ENCODE measurements around the gene ANKK1.

ANKK1 gene

DNA sequence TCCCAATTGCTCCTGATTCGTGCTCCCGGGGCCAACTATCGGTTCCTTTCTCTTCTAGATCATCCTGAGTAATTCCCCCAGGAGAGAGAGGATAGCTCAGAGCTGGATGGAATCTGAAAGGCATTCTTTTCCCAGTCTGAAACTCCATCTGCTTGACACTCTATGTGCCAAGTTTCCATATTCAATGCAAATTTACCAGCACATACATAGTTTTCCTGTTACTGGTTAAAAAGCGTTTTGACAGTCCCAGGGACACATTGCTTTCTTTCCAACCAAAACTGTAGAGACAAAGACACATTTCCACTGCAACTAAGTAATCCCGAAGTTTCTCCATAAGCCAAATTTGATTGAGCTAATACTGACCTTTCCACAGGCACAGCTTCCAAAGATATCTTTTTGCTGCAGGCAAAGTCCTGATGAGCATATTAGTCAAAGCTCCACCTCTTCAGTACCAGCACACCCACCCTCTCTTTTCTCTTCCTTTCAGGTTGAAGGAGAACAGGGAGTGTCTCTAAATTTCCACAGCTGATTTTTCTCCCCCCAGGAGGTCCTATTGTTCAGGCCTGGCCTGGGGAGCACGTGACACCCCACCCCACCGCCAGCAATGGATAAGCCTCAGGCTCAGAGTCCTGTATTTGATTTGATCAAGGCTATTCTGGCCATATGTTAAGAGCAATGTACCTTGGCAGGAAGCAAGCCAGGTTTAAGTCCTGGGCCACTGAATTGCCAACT lies 9.7 kb upstream of the ANKK1 start:
- no peak for FAIRE-seq

DNA sequence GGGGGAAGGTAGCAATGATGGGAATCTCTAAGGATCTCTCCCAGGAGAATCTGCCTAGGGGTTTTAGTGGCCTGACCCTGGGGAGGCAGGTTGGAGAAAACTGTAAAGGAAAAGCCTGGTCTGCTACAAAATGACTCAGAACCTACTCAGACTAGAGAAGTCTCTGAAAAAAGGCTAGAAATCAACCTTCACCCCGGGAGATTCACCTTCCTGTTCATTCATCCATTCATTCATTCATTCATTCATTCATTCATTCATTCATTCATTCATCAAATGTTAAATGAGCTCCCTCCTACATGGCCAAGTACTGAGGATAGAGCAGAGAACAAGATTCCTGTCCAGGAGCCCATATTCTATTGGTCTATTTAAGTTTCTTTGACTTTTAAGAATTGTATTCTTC lies 8.9 kb upstream of the ANKK1 start:
- no peak for FAIRE-seq

DNA sequence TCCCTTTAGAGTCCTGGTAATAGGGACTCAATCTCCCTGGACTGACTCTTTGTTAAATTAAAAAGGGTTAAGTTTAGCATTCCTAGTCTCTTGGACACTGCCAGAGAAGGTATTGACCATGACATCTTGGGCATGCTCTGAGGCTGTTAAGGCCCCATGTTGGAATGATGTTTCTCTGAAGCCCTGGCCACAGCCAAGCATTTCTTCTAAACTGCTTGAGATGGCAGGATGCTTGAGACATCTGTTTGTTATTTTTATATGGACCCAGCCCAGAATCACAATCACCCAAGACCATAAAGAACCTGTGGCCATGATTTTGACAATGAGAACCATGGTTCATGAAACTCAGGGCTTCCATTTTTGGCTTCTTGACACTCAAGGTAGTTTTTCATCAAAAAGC lies 5.5 kb upstream of the ANKK1 start:
- no peak for FAIRE-seq

DNA sequence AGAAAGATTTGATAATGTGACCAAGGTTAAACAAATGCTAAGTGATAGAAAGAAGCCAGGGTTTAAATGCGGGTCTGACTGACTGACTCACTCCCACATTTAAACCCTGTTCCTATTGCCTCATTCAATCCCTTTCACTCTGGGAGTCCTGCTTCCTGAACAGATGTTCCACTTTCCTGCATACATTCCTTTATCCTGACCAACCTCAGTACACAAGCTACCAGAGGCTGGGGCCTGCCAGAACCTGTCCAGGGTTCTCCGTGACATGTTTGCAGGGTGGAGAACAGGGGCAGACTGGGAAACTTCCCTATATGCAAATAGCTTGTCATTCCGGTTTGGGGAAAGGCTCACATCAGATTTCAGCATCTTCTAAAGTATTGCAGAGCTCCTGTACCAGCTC lies 3.0 kb upstream of the ANKK1 start:
- no peak for FAIRE-seq

DNA sequence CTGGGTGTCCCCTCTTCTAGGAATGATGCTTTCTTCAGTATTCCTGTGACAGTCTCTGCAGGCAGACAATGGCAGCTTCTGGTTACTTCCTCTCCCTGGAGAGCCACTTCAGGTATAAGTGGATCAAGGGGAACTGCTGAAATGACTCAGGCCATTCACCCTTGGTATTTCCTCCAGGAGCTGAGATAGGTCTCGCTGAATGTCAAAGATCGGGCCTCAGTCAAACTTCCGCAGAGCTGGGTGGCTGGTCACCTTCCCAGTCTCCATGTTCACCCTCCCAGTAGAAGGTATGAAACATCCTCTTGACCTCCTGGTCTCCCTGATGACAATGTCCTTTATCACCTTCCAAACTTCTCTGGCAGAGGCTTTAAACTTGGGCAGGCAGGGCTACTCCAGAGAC lies 1.8 kb upstream of the ANKK1 start:
- no peak for FAIRE-seq

DNA sequence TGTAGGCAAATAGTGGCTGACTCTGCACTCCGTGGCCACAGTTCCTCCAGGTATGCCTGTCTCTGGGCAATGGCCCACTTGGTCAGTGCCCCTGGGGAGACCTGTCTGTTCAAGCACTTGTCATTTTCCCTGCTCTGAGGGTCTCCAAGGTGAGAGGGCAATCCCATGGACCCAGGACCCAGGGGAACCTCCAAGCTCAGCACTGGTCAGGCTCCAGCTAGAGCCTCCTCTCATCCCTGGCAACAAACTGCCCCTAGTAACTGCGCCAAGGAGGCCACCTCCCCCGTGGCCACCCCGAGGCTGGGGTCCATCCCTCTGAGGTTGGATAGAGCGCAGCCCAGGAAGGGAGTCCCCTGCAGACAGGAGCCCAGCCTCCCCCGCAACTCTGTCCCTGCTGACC lies 713 bp upstream of the ANKK1 start:
- no peak for FAIRE-seq

DNA sequence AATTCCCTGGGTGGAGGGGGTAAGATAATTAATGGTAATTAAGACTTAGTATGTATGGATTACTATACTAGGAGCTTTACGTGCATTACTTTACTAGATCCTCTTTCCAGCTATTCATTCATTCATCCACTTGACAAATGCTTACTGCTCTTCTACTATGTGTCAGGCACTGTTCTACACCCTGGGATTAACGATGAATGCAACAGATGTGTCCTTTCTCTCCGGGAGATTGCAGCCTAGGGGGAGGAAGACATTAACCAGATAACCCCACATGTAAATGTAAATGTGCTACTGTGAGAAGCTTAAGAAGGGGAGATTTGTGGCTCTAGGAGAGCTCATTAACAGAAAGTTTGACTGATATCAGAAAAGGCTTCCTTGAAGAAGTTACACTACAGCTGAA lies 1.7 kb downstream of the ANKK1 start:
- FAIRE-seq, result no peak

DNA sequence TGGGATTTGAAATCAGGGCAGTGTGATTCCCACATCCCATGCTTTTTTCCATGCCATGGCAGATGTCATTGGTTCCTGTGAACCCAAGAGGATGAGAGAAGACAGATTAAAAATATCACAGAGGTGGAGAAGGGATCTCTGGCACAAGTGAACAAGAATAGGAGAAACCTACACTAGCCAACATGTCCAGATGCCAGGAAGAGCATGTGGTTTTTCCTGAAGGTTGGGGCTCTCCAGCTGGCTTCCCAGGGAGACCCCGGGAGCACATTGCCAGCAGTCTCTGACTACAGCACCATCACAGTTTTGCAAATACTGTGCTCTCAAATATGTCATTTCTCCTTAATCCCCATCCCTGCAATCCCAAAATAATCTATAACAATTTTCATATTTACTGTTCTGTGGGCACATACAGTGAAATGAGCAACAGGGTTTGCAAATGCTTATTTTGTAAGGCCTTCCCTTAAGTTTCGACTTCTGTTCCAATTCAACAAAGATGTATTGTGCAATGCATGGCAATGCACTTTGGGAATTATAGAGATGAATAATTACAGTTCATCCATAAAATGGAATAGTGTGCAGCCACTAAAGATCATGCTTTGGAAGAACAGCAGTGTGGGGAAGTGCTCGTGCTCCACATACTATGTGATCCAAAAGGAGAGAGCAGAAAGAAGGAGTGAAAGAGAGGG lies 4.8 kb downstream of the ANKK1 start:
- no peak for FAIRE-seq

DNA sequence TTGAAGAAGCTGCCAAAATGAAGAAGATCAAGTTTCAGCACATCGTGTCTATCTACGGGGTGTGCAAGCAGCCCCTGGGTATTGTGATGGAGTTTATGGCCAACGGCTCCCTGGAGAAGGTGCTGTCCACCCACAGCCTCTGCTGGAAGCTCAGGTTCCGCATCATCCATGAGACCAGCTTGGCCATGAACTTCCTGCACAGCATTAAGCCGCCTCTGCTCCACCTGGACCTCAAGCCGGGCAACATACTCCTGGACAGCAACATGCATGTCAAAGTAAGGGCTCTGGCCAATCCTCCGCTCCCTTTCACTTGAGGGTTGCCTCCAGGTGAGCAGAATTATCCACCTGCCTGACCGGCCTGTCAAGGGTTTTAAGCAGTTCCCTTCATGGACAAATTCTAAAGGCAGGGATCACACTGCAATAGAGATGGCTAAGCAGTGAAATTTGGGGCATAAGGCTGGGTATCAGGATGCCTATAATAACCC lies 6.0 kb downstream of the ANKK1 start:
- FAIRE-seq, result no peak

DNA sequence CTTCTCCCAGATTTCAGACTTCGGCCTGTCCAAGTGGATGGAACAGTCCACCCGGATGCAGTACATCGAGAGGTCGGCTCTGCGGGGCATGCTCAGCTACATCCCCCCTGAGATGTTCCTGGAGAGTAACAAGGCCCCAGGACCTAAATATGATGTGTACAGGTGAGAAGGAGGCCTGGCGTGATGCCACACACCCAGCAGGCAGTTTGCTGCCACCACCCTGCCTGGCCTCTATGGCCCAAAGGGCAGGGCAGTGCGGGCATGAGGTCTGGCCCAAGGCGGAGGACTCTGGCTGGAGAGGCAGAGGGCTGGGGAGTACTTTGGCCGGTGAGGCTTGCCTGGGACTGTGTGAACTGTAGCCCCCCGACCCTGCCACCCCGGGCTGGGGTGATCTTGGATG lies 7.3 kb downstream of the ANKK1 start:
- no peak for FAIRE-seq

DNA sequence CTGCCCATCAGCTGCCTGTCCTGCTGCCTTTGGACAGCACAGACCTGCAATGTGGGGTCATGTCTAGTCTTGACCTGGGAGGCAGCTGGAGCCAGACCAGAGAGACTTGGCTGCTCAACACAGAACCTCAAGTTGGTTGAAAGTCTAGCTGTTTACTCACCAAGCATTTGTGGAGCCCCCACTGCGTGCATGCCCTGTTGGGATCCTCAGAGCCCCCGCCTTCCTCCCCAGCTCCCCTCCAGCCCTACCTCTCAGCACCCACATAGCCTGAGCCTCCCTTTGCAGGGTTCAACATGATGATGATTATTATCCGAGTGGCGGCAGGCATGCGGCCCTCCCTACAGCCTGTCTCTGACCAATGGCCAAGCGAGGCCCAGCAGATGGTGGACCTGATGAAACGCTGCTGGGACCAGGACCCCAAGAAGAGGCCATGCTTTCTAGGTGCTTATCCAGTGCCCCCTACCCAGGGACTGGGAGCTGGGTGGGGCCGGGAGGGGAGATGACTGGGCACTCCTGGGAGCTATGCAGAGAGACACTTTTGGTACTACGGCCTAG lies 8.3 kb downstream of the ANKK1 start:
- FAIRE-seq, result no peak

DNA sequence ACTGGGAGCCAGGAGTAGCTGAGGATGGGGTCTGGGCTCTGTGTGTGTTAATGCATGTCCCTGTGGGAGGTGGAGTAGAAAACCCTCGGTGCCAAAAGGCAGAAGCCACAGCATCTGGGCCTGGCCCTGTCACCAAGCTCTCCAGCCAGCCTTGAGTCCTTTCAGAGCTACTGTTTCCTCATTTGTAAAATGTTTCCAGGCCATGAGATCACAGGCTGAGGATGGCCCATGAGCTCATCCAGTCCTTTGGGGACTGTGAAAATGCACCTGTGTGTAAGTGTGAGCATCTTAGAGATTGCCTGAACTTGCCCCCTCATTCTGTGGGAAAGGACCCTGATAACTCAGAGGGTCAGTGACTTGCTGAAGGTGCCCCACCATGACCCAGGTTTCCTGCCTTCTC lies 9.1 kb downstream of the ANKK1 start:
- no peak for FAIRE-seq

DNA sequence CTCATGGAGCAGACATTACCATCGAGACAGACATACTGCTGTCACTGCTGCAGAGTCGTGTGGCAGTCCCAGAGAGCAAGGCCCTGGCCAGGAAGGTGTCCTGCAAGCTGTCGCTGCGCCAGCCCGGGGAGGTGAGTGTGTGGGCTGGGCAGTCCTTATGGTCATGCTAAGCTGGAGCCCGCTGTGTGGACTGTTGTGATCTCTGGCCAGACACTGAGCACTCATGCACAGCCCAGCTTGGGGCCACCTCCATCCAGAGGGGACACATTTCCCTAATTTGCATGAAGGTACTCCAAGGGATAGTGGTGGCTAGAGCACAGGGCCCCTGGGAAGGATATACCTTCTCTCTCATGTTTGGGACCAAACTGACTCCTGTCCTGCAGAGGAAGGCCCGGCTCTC lies 9.6 kb downstream of the ANKK1 start:
- no peak for FAIRE-seq

DNA sequence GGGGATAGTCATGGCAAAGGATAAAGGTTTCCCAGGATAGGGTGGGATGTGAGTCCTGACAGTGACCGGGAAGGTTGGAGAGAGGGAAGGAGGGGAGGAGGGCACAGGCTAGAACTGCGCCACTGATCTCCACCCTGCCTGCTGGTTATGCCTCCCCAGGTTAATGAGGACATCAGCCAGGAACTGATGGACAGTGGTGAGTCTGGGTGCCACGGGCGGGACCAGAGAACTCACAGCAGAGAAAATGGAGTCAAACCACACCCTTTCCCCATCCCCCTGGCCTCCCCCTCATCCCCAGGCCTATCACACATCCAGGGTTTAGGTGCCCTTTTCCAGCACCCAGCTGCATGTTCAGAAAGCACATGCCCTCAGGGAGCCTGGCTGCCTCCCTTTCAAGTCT lies 10.2 kb downstream of the ANKK1 start:
- no peak for FAIRE-seq

DNA sequence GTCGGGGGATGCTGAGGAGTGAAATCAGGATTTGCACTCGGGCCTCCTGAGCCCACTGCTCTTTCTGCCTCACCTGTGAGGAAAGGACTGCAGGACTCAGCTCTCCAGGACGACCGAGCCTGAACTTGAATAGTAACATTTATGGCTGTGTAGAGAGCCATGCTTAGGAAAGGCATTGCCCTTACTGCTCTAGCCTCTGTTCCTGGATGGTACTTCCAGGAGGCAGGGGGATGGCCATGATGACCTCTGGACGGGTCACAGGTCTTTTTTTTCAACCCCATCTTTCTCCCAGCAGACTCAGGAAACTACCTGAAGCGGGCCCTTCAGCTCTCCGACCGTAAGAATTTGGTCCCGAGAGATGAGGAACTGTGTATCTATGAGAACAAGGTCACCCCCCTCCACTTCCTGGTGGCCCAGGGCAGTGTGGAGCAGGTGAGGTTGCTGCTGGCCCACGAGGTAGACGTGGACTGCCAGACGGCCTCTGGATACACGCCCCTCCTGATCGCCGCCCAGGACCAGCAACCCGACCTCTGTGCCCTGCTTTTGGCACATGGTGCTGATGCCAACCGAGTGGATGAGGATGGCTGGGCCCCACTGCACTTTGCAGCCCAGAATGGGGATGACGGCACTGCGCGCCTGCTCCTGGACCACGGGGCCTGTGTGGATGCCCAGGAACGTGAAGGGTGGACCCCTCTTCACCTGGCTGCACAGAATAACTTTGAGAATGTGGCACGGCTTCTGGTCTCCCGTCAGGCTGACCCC lies 11.3 kb downstream of the ANKK1 start:
- FAIRE-seq, result no peak

DNA sequence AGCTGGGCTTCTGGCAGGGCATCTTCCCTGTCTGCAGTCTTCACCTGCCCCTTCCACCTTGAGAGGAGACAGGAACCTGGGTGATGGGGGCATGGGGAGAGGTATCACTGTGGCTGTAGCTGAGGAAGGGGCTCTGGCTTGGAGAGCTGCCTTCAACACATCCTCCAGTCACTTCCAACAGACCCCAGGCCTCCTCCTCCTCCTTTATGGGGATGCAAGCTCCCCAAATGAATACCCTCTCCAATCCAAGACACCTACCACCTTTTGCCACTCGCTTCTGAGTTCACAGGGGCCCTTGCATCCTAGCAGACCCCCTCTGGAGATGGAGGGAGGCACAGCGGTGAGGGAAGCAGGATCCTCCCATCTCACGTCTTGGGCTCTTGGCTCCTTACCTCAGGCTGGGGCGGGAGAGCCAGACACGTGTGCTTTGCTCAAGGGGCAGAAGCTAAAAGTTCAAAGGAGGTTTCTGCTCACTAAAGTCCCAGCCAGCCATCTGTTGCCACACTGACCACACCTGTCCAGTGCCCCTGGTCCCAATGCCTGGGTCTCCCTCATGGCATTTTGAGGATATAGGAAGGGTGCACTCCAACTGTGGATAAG lies 13.2 kb downstream of the ANKK1 start:
- FAIRE-seq, result no peak

DNA sequence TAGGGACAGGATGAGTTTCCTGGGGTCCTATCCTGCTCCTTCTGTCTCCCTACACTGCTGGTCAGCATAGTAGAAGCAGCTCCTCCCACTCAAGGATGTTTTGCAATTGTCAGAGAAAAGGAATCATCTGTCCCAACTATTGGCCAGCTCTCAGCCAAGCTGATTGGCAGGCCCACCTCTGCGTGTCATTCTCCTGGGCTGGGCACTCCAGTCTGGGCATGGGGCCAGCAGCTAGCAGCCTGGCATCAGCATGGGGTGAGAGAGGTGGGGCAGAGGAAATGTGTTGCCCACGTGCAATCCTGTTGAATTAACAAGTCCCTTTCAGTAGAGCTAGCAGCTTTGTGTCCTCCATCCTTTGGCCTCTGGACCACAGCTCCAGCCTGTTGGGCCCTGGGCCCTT lies 14.1 kb downstream of the ANKK1 start:
- FAIRE-seq, result no peak

DNA sequence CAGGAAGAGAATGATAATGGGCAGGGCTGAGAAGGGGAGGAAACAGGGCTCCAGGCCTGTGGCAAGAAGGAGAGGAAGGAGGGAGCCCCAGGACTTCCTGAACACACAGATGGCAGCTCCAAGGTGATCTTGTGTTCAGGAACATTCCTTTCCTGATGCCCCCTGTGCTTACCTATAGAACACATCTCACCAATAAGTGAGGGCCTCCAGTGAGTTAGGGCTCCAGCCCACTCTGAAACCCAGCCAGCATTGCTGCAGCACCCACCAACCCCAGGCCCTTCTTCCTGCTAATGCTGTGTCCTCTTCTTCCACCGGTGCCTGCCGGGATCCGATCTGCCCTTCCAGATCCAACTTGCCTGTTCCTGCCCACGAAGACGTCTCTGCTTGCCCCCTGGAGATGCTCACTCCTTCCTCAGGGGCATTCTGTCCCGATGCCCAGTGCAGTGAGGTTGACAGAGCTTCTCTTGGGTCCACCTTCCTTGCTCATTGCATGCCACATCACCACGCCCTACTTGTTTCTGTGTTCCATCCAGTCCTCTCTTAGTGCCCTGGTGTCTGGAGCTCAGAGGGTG lies 17.4 kb downstream of the ANKK1 start:
- no peak for FAIRE-seq

DNA sequence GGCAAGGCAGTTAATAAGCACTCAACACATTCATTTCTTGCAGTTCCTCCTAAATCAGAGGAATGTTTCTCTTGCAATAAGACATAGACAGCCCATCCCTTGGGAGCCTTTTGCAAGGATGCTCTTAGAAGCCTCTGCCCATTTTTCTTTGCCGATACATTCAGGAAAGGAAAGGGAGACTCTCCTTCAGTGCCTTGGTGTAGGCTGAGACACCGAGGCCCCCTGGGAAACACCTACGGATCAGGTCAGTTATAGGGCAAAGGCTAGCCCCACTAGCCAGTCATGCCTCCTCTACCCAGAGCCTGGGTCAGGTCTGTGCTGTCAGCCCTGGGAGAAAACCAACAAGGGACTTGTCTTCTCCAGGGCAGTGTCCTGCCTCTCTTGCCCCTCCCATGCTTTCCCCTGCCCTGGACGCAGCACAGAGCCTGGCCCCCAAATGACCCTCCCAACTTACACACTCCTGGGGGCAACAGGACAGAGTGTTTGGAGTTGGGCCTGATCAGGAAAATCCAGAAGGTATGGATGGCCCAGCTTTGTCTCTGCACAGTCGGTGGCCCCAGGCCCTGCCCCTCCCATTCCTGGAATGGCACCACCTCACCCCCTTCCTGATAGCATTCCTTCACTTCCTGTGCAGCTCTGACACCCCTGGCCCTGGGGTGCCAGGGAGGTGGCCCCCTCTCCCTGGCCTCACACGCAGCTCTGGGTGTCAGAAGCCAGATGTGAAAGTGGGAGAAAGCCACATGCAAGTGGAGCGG lies 18.3 kb downstream of the ANKK1 start:
- FAIRE-seq, result no peak

DNA sequence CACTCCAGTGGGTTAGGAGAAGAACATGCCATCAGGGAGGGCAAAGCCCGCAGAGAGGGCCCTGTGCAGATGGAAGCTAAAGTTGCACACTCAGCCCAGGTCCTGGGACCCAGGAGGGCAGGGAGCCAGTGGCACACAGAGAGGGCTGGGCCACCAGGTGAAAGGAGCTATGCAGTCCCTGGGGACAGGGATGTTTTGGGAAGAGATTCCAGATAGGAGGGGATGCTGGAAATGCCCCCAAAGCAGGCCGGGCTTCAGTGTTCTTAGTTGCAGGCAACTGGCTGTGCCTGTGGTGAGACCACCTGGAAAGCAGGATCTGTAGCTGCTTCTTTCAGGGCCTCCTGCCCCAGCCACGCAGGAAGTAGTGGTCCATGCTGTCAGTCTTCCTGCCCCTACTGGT lies 19.6 kb downstream of the ANKK1 start:
- no peak for FAIRE-seq

DNA sequence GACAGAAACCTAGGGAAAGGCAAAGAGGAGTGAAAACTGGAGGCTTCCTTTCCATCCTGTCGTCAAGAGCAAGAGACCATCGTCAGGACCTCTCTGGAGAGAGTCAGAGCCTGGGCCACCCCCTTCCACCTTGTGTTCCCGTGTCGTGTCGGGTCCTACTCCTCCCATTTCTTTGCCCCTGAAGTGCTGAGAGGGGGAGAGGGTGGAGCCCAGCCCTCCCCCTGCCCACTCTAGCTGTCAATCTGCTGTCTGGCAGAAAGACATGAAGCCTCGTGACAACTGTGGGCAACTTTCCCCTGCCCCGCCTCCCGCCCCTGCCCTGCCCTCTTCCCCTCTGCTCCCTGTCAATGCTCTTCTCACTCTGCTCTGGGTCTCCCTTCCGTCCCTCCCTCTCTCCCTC lies 20.6 kb downstream of the ANKK1 start:
- no peak for FAIRE-seq

DNA sequence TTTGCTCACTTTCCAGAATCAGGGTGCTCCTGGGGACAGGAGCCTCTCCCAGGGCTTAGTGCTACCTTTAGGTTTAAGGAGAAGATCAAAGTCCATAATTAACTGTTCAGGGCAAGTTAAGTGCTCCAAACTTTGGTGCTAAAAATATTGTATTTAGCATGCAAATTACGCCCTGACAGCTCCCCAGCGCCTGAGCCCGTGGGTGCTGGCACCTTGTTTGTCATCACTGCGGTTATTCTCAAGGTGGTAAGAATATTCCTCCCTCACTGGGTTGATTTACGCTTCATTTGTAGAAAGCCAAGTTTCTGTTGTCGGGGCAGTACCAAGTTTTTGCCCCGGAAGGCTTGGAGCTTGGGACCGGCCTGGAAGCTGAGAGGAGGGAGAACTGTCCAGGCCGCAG lies 21.3 kb downstream of the ANKK1 start:
- no peak for FAIRE-seq

All from G401.6 (cell line).